HepG2 (cell line): Measurements from ENCODE around the gene GLB1L. TPM values are rescaled to one million over a fixed set of nuclear protein-coding genes. Genes with fewer than 3 reads are reported as not detected.

Experiments used
- ATF7-NPFF ChIP-seq: sonication (generic); formaldehyde crosslinking; IDR thresholded peaks from 2 replicates; pipeline ENCODE4 v1.8.1; 2023; ENCODE audit warnings: mild to moderate bottlenecking, low read depth, missing genetic modification reagents, moderate library complexity
- CAMTA2 ChIP-seq: sonication (generic); formaldehyde crosslinking; IDR thresholded peaks from 2 replicates; pipeline ENCODE4 v1.4.0; 2020; ENCODE audit warnings: mild to moderate bottlenecking, missing genetic modification reagents, borderline replicate concordance
- EED ChIP-seq: sonication (generic); formaldehyde crosslinking; IDR thresholded peaks from 2 replicates; pipeline ENCODE4 v1.5.0; 2020; ENCODE audit warnings: mild to moderate bottlenecking, missing genetic modification reagents
- FOXJ3 ChIP-seq: sonication (generic); formaldehyde crosslinking; IDR thresholded peaks from 2 replicates; pipeline ENCODE4 v1.4.0; 2020; ENCODE audit warnings: missing genetic modification reagents, mild to moderate bottlenecking, borderline replicate concordance
- GPN1 ChIP-seq: sonication (generic); formaldehyde crosslinking; IDR thresholded peaks from 2 replicates; pipeline ENCODE4 v1.5.1; 2020; ENCODE audit warnings: missing genetic modification reagents, borderline replicate concordance
- HMG20B ChIP-seq: conservative IDR thresholded peaks from 2 replicates; pipeline ENCODE4 v1.6.1; 2016; ENCODE audit warnings: missing genetic modification reagents, missing compliant biosample characterization
- LCORL ChIP-seq, 2 experiments: fragments of 450-650 bp in 1 of 2; sonication (generic) in 1 of 2; formaldehyde crosslinking in 1 of 2; IDR thresholded peaks; 2 replicates each; pipeline versions ENCODE4 v1.5.0 to v1.6.1; 2017 to 2020; ENCODE audit warnings: antibody characterized with exemption in 1 of 2, missing genetic modification reagents in 1 of 2
- MAFF ChIP-seq: IDR thresholded peaks from 2 replicates; pipeline ENCODE4 v1.6.1; 2011; ENCODE audit warnings: low read depth, low read length, improper control_type of control experiment
- MEIS2 ChIP-seq: sonication (generic); formaldehyde crosslinking; IDR thresholded peaks from 2 replicates; pipeline ENCODE4 v1.9.0; 2021; ENCODE audit warnings: mild to moderate bottlenecking, missing genetic modification reagents
- PAF1 ChIP-seq: IDR thresholded peaks from 2 replicates; pipeline ENCODE4 v1.6.1; 2016; ENCODE audit warnings: missing genetic modification reagents, missing compliant biosample characterization
- PAX8 ChIP-seq: sonication (generic); formaldehyde crosslinking; IDR thresholded peaks from 2 replicates; pipeline ENCODE4 v1.8.0; 2022; ENCODE audit warnings: mild to moderate bottlenecking, missing genetic modification reagents, borderline replicate concordance
- POLR2G ChIP-seq: fragments of 200-400 bp; formaldehyde crosslinking; IDR thresholded peaks from 2 replicates; pipeline ENCODE4 v1.6.1; 2018; ENCODE audit warnings: mild to moderate bottlenecking, low read depth, low read length, moderate library complexity
- RBM39 ChIP-seq: fragments of 200-400 bp; formaldehyde crosslinking; IDR thresholded peaks from one replicate; pipeline ENCODE4 v1.6.1; 2018; ENCODE audit warnings: antibody characterized with exemption, mild to moderate bottlenecking, low read depth, low read length; ENCODE audit not compliant: poor library complexity, severe bottlenecking
- RERE ChIP-seq: IDR thresholded peaks from 2 replicates; pipeline ENCODE4 v1.6.1; 2016; ENCODE audit warnings: low read depth, missing genetic modification reagents, missing compliant biosample characterization
- RFX1 ChIP-seq: fragments of 450-650 bp; IDR thresholded peaks from 2 replicates; pipeline ENCODE4 v1.6.1; 2017
- SRY ChIP-seq: sonication (generic); formaldehyde crosslinking; IDR thresholded peaks from 2 replicates; pipeline ENCODE4 v1.8.0; 2022; ENCODE audit warnings: mild to moderate bottlenecking, missing genetic modification reagents
- SSRP1 ChIP-seq: IDR thresholded peaks from 2 replicates; pipeline ENCODE4 v1.6.1; 2016; ENCODE audit warnings: control low read depth
- ZKSCAN1 ChIP-seq: fragments of 150-350 bp; IDR thresholded peaks from 2 replicates; pipeline ENCODE4 v1.6.1; 2014; ENCODE audit warnings: low read length
- ZMYM2 ChIP-seq: sonication (generic); formaldehyde crosslinking; IDR thresholded peaks from 2 replicates; pipeline ENCODE4 v1.8.0; 2022; ENCODE audit warnings: mild to moderate bottlenecking, missing genetic modification reagents
- ZNF207 ChIP-seq: fragments of 450-650 bp; IDR thresholded peaks from 2 replicates; pipeline ENCODE4 v1.6.1; 2016; ENCODE audit warnings: antibody characterized with exemption, borderline replicate concordance
- ZNF547 ChIP-seq: sonication (generic); formaldehyde crosslinking; IDR thresholded peaks from 2 replicates; pipeline ENCODE4 v1.5.1; 2020; ENCODE audit warnings: mild to moderate bottlenecking, missing genetic modification reagents
- ZNF557 ChIP-seq: sonication (generic); formaldehyde crosslinking; IDR thresholded peaks from 2 replicates; pipeline ENCODE4 v1.4.0; 2020; ENCODE audit warnings: missing genetic modification reagents
- ZNF816 ChIP-seq: sonication (generic); formaldehyde crosslinking; IDR thresholded peaks from 2 replicates; pipeline ENCODE4 v1.8.0; 2022; ENCODE audit warnings: missing genetic modification reagents, mild to moderate bottlenecking, borderline replicate concordance
- polyA plus RNA-seq, 8 experiments: library from polyadenylated mRNA; depleted of rRNA in 3 of 8; stranded (reverse) in 7 of 8; unstranded in 1 of 8; fragments of >200 nt; fragmentation: Illumina TruSeq in 4 of 8; extraction: Trizol in 4 of 8; gene quantifications; 2 replicates each; pipeline versions ENCODE4 v1.2.1 to v1.2.3, GENCODE V29; 2011 to 2016; ENCODE audit warnings: low read depth in 4 of 8, missing spikeins in 1 of 8, mixed read lengths in 1 of 8; ENCODE audit not compliant: insufficient read depth in 1 of 8
- total RNA-seq, 5 experiments: library from RNA; depleted of rRNA; stranded (reverse); fragments of >200 nt; fragmentation: Illumina TruSeq; extraction: Trizol; gene quantifications; 2 replicates each; pipeline ENCODE4 v1.2.3, GENCODE V29; 2016; ENCODE audit warnings: low read depth in 1 of 5

Gene GLB1L
- total and polyA plus RNA-seq, 2 of the 13 experiments (the other 11 are each of a cell fraction or from before 2014, with no cell fraction given): 6.8 to 7.3 TPM

GRCh38 chr2:219218732-219219701, 26.2 kb downstream of the GLB1L start, which contains the start of gene ABCB6 (continued):
- peak; percentile 30; the same call in 1 of the 2 replicates for TF ChIP-seq RERE (CRISPR knock-in tag)
- TF ChIP-seq LCORL (IDR thresholded peaks at IDR 0.05): no peak
- peak; percentile 62; the same call in 1 of the 2 replicates for TF ChIP-seq LCORL (CRISPR knock-in tag; IDR thresholded peaks at IDR 0.05)
- no peak for TF ChIP-seq RFX1
- peak; percentile 98 for TF ChIP-seq CAMTA2
- TF ChIP-seq EED (CRISPR knock-in tag): peak; percentile 85
- peak; percentile 96 for TF ChIP-seq ZNF547 (CRISPR knock-in tag)
- TF ChIP-seq SRY (CRISPR knock-in tag): peak; percentile 94
- TF ChIP-seq ZKSCAN1: no peak
- TF ChIP-seq POLR2G: peak; percentile 98
- TF ChIP-seq RBM39: no peak
- TF ChIP-seq HMG20B (CRISPR knock-in tag): 0 out of 2 replicates have a peak, but pooled peaks have one; percentile 25
- TF ChIP-seq PAF1: peak; percentile 93
- TF ChIP-seq ZNF207: no peak
- 0 out of 2 replicates have a peak, but pooled peaks have one; percentile 4 for TF ChIP-seq FOXJ3 (CRISPR knock-in tag)
- TF ChIP-seq PAX8 (CRISPR knock-in tag): no peak
- peak; percentile 83; the same call in 1 of the 2 replicates for TF ChIP-seq MEIS2 (CRISPR knock-in tag)
- TF ChIP-seq ZNF816: peak; percentile 62; the same call in 1 of the 2 replicates
- TF ChIP-seq ZNF557 (CRISPR knock-in tag): peak; percentile 87
- TF ChIP-seq ATF7-NPFF (CRISPR knock-in tag): peak; percentile 99
- peak; percentile 59; the same call in 1 of the 2 replicates for TF ChIP-seq ZMYM2 (CRISPR knock-in tag)
- no peak for TF ChIP-seq MAFF
- TF ChIP-seq SSRP1 (CRISPR knock-in tag): no peak; the same call in none of the 2 replicates
- TF ChIP-seq GPN1: no peak; the same call in 1 of the 2 replicates
